Mesenchymal stem cell (in vitro differentiated cells and primary cell): Measurements from ENCODE around the gene PDZK1IP1.

ENCODE experiments used
- DNase-seq: peaks from one replicate; pipeline ENCODE4 v3.0.0-alpha.2; 2013
- H2AFZ ChIP-seq: one replicate; pipeline ENCODE4 v1.6.1; 2013; ENCODE audit warnings: low read depth, mild to moderate bottlenecking, control low read depth, inconsistent platforms, low read length, moderate library complexity
- H2AK5ac ChIP-seq: 2 replicates; pipeline ENCODE4 v1.6.1; 2013; ENCODE audit warnings: low read length, moderate library complexity, mild to moderate bottlenecking, inconsistent platforms; ENCODE audit not compliant: severe bottlenecking
- H2BK120ac ChIP-seq: one replicate; pipeline ENCODE4 v1.6.1; 2013; ENCODE audit warnings: low read depth, mild to moderate bottlenecking, inconsistent platforms, low read length, moderate library complexity
- H2BK12ac ChIP-seq, 2 experiments: one replicate each; pipeline ENCODE4 v1.6.1; 2013; ENCODE audit warnings: inconsistent platforms in 2 of 2, low read length in 2 of 2, mild to moderate bottlenecking in 2 of 2, moderate library complexity in 2 of 2, control low read depth in 1 of 2
- H2BK15ac ChIP-seq: one replicate; pipeline ENCODE4 v1.6.1; 2013; ENCODE audit warnings: mild to moderate bottlenecking, low read depth, inconsistent platforms; ENCODE audit not compliant: poor library complexity, severe bottlenecking
- H2BK5ac ChIP-seq: 2 replicates; pipeline ENCODE4 v1.6.1; 2013; ENCODE audit warnings: low read depth, mild to moderate bottlenecking, low read length, control low read depth, inconsistent platforms; ENCODE audit not compliant: poor library complexity, severe bottlenecking
- H3K14ac ChIP-seq, 2 experiments: one replicate each; pipeline ENCODE4 v1.6.1; 2013; ENCODE audit warnings: inconsistent platforms in 2 of 2, low read length in 2 of 2, control low read depth in 1 of 2, mild to moderate bottlenecking in 1 of 2, moderate library complexity in 1 of 2
- H3K18ac ChIP-seq, 2 experiments: one replicate each; pipeline ENCODE4 v1.6.1; 2013; ENCODE audit warnings: inconsistent platforms in 2 of 2, low read length in 2 of 2, control low read depth in 1 of 2, low read depth in 1 of 2, mild to moderate bottlenecking in 1 of 2
- H3K23ac ChIP-seq, 2 experiments: one replicate each; pipeline ENCODE4 v1.6.1; 2013; ENCODE audit warnings: inconsistent platforms in 2 of 2, low read length in 2 of 2, mild to moderate bottlenecking in 2 of 2, moderate library complexity in 2 of 2, control low read depth in 1 of 2
- H3K27ac ChIP-seq: 2 replicates; pipeline ENCODE4 v1.5.1; 2013; ENCODE audit warnings: mild to moderate bottlenecking, moderate library complexity, low read length, control low read depth, inconsistent platforms; ENCODE audit not compliant: poor library complexity, severe bottlenecking
- H3K27me3 ChIP-seq, 2 experiments: 2 replicates each; pipeline versions ENCODE4 v1.6.1 to v1.7.0; 2013; ENCODE audit warnings: low read length in 2 of 2, mild to moderate bottlenecking in 2 of 2, moderate library complexity in 2 of 2, control low read depth in 1 of 2, inconsistent platforms in 1 of 2; ENCODE audit not compliant: control insufficient read depth in 1 of 2, insufficient read depth in 1 of 2
- H3K36me3 ChIP-seq, 2 experiments: 2 replicates each; pipeline versions ENCODE4 v1.6.1 to v1.7.0; 2013; ENCODE audit warnings: low read length in 2 of 2, control low read depth in 1 of 2, inconsistent platforms in 1 of 2, low read depth in 1 of 2, mild to moderate bottlenecking in 1 of 2; ENCODE audit not compliant: insufficient read depth in 2 of 2, control insufficient read depth in 1 of 2
- H3K4ac ChIP-seq, 2 experiments: one replicate each; pipeline ENCODE4 v1.6.1; 2013; ENCODE audit warnings: inconsistent platforms in 2 of 2, low read length in 2 of 2, mild to moderate bottlenecking in 2 of 2, moderate library complexity in 2 of 2, control low read depth in 1 of 2, low read depth in 1 of 2
- H3K4me1 ChIP-seq: 2 replicates; pipeline ENCODE4 v1.6.1; 2013; ENCODE audit warnings: low read depth, low read length, control low read depth; ENCODE audit not compliant: control insufficient read depth, insufficient read depth
- H3K4me2 ChIP-seq: 2 replicates; pipeline ENCODE4 v1.6.1; 2013; ENCODE audit warnings: low read length, mild to moderate bottlenecking, inconsistent platforms; ENCODE audit not compliant: poor library complexity, severe bottlenecking
- H3K4me3 ChIP-seq, 2 experiments: 2 replicates each; pipeline versions ENCODE4 v1.5.1 to v1.7.0; 2013; ENCODE audit warnings: low read length in 2 of 2, mild to moderate bottlenecking in 2 of 2, control low read depth in 1 of 2, low read depth in 1 of 2; ENCODE audit not compliant: insufficient read depth in 1 of 2
- H3K79me1 ChIP-seq: replicated peaks from 2 replicates; pipeline ENCODE4 v1.6.1; 2013; ENCODE audit warnings: mild to moderate bottlenecking, control low read depth, low read length, inconsistent platforms; ENCODE audit not compliant: poor library complexity, severe bottlenecking
- H3K9ac ChIP-seq: 2 replicates; pipeline ENCODE4 v1.7.0; 2013; ENCODE audit warnings: mild to moderate bottlenecking, low read length, moderate library complexity
- H3K9me3 ChIP-seq: 2 replicates; pipeline ENCODE4 v1.7.0; 2013; ENCODE audit warnings: mild to moderate bottlenecking, low read length; ENCODE audit not compliant: control insufficient read depth
- H4K8ac ChIP-seq: one replicate; pipeline ENCODE4 v1.6.1; 2013; ENCODE audit warnings: inconsistent platforms, mild to moderate bottlenecking, low read length, moderate library complexity
- H4K91ac ChIP-seq: one replicate; pipeline ENCODE4 v1.6.1; 2013; ENCODE audit warnings: mild to moderate bottlenecking, low read length, inconsistent platforms
- WGBS: methylation state at CpG from one replicate; pipeline ENCODE4 v1.1.7; 2013; ENCODE audit warnings: mixed read lengths; 5-methylcytosine and 5-hydroxymethylcytosine counted together

PDZK1IP1 gene

DNA sequence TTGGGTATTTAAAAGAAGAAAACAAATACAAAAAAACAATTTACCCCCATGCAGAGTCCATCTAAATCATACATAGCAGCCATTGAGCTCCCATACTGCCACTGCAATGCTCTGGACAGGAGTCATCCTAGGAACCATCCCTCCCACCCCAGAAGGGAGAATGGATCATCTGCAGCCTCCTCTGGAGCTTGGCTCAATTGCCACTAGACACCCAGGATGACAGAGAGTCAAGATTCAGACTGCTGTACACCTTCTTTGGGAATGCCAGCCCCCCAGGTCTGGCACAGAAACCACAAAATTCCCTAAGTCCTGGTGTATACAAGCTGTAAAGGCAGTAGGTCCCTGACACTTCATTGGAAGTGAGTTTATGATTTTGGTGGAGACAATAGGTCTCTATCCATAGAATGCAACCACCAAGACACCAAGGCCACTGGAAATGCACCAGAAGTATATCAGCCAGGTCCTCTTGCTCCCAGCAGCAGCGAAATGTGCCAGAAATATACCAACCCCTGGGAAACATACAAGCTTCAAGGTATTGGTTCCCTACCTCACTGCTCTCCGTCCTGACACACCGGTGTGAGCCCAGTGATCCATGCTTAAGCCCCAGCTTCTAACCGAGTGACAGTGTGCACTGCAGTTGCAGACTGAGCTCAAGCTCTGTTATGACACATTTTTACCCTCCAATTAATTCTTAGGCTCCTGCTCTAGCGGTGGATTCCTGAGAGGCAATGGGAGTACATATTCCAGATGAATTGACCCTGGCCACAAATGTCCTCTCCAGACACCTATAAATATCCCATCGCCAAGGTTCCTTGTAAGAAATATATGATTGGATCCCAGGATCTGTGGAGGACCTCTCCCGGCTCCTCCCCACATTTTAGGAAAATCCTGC, 37.8 kb upstream of the PDZK1IP1 start:
- no peak overlapping the region for H4K91ac ChIP-seq
- H2AFZ ChIP-seq = no peak overlapping the region
- peaks cover 93 to 96% of the 10 kb centered on the region in 2 experiments for H3K27me3 ChIP-seq
- H3K9me3 ChIP-seq = peaks cover 9% of the 10 kb centered on the region
- H3K18ac ChIP-seq = no peak overlapping the region
- no peak for DNase-seq
- peaks cover 37% of the 10 kb centered on the region for H3K4me1 ChIP-seq
- H2BK15ac ChIP-seq = no peak overlapping the region
- H3K4ac ChIP-seq = no peak overlapping the region
- no peak overlapping the region for H3K14ac ChIP-seq
- no peak overlapping the region for H3K4me2 ChIP-seq
- no peaks in the 10 kb centered on the region for H3K36me3 ChIP-seq
- no peaks in the 10 kb centered on the region for H3K79me1 ChIP-seq
- H2BK120ac ChIP-seq = no peak overlapping the region
- H4K8ac ChIP-seq = no peak overlapping the region
- 18% methylated on average over 7 of the region's 7 CpGs for WGBS
- no peak overlapping the region for H2AK5ac ChIP-seq
- no peak overlapping the region for H3K23ac ChIP-seq
- no peak overlapping the region for H2BK12ac ChIP-seq
- H3K9ac ChIP-seq = no peak overlapping the region
- no peak overlapping the region for H2BK5ac ChIP-seq
- H3K27ac ChIP-seq = no peak overlapping the region
- H3K4me3 ChIP-seq = no peak overlapping the region

GRCh38 chr1:47226839-47227215, 37.0 kb upstream of the PDZK1IP1 start:
- no peak for DNase-seq
- Histone ChIP-seq H2BK15ac (no peak overlapping the region), H3K18ac (no peak overlapping the region), H3K23ac (no peak overlapping the region), H4K91ac (no peak overlapping the region), H3K36me3 (no peaks in the 10 kb centered on the region), H2AFZ (no peak overlapping the region), H3K79me1 (no peaks in the 10 kb centered on the region), H3K4me2 (no peak overlapping the region), H3K9ac (no peak overlapping the region), H2BK5ac (no peak overlapping the region), H3K4me1 (peaks cover 32% of the 10 kb centered on the region), H3K4ac (no peak overlapping the region), H3K27me3 (peaks cover 96% of the 10 kb centered on the region in 2 experiments), H2BK120ac (no peak overlapping the region), H3K14ac (no peak overlapping the region), H3K4me3 (no peak overlapping the region), H2BK12ac (no peak overlapping the region), H3K27ac (no peak overlapping the region), H2AK5ac (no peak overlapping the region), H3K9me3 (peaks cover 9% of the 10 kb centered on the region), H4K8ac (no peak overlapping the region)
- 46% methylated on average over 3 of the region's 4 CpGs for WGBS

- Histone ChIP-seq H3K36me3 (no peaks in the 10 kb centered on the region), H3K9me3 (peaks cover 9% of the 10 kb centered on the region), H3K4me1 (peaks cover 28% of the 10 kb centered on the region), H3K4me2 (no peak overlapping the region), H2BK5ac (no peak overlapping the region), H3K9ac (no peak overlapping the region), H3K18ac (no peak overlapping the region), H3K23ac (no peak overlapping the region), H3K27ac (no peak overlapping the region), H2BK15ac (no peak overlapping the region), H3K4me3 (no peak overlapping the region), H3K4ac (no peak overlapping the region), H3K79me1 (no peaks in the 10 kb centered on the region), H4K91ac (no peak overlapping the region), H2AK5ac (no peak overlapping the region), H3K27me3 (peaks cover 96% of the 10 kb centered on the region in 2 experiments), H2BK120ac (no peak overlapping the region), H2BK12ac (no peak overlapping the region), H3K14ac (no peak overlapping the region), H2AFZ (no peak overlapping the region), H4K8ac (no peak overlapping the region)
- WGBS = 12% methylated on average over 10 of the region's 19 CpGs
- DNase-seq = no peak
Observed at GRCh38 chr1:47226121-47226838, 36.4 kb upstream of the PDZK1IP1 start.

DNA sequence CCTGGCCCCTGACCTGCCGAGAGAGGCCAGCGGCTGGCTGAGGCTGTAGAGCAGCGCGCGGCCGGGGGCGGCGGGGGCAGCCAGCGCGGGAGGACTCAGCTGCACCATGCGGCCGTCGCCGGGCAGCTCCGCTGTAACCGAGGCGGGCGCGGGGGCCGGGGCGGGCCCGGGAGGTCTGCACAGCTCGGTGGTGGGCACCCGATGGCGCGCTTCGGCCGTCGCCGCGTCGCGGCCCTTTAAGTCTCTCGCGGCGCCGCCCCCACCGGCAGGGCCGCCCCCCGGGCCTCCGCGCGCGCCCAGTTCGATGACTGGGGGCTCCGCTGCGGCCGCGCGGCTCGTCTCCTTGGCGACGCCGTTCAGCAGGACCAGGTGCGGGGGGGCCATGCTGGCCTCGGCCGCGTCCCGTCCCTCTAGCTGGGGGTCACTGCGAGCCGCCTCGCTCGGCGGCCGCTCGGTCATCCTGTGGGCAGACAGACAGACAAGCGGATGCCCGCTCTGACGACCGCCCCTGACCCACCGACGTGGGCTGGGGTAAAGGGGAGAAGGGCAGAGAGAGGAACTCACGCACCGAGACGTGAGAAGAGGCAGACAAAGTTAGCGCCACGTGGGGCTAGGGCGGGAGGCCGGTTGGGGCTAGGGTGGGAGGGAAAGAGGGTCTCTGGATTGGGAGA, 35.7 kb upstream of the PDZK1IP1 start:
- no peak overlapping the region for H2BK5ac ChIP-seq
- WGBS = 3% methylated on average over 58 of the region's 79 CpGs

More for the DNA sequence above, 35.7 kb upstream of the PDZK1IP1 start:
- Histone ChIP-seq H2BK15ac (no peak overlapping the region), H3K9ac (no peak overlapping the region), H3K27ac (no peak overlapping the region), H2BK120ac (no peak overlapping the region), H3K79me1 (no peaks in the 10 kb centered on the region), H3K36me3 (no peaks in the 10 kb centered on the region), H3K4me1 (peaks cover 24% of the 10 kb centered on the region), H3K9me3 (peaks cover 9% of the 10 kb centered on the region), H3K18ac (no peak overlapping the region), H2BK12ac (no peak overlapping the region), H3K23ac (no peak overlapping the region), H2AK5ac (no peak overlapping the region), H3K4me2 (peak overlapping the region; percentile 61), H3K4me3 (peak overlapping the region in 1 of 2 experiments; percentile 34), H3K4ac (no peak overlapping the region), H3K27me3 (peaks cover 96 to 97% of the 10 kb centered on the region in 2 experiments), H4K91ac (no peak overlapping the region), H2AFZ (no peak overlapping the region), H3K14ac (no peak overlapping the region), H4K8ac (no peak overlapping the region)
- no peak for DNase-seq
